ENCODE measurements around the gene SCAMP4. TPM values are rescaled to one million over a fixed set of nuclear protein-coding genes. Genes with fewer than 3 reads are reported as not detected.

The SCAMP4 gene
- polyA plus RNA-seq, 1 of the 3 experiments (the other 2 are of a cell fraction) = 30.0 TPM

DNA sequence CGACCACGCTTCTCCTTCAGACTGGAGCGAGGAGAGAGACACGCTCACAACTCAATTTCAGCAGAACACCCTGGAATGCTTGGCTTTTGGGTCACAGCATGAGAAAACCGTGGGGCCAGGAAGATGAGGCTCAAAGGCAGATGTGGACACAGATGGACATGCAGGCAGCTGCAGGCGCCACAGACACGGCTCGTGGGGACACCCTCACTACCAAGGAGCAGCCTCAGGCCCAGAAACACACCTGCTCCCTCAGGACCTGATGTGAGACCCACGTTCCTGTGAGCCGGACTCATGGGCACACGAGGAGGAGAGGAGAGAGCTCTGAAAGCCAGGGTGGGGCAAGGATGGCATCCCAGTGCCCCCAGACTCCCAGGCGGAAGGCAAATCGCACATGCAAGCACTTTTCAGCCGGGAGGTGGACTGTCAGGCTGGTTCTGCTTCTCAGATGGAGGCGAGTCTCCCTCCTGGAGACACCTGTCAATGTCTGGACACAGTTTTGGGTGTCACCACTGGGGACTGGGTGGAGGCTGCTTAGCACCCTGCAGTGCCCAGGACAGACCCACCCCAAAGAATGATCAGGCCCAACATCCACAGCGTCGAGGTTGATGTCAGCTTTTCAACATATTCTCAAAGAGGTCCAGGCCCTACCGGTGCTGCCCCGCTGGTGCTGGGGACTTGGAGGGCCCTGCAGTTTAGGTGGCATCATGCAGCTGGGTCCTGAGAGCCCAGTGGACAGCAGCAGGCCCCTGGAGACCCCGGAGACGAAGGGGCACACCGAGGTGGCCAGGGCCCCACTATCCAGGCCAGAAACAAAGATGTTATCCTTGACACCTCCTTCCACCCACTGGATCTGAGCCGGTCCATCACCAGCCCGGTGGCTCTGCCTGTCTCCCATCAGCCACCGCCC lies 22.2 kb upstream of the SCAMP4 start:
- Histone ChIP-seq H2AFZ (ENCODE audit: low read depth) (no peak overlapping the region), H3K27me3 (ENCODE audit: insufficient read depth) (no peaks in the 10 kb centered on the region), H3F3A (replicated peaks; ENCODE audit: insufficient read depth) (no peaks in the 10 kb centered on the region), H3K9me3 (no peaks in the 10 kb centered on the region), H3K4me1 (ENCODE audit: control insufficient read depth in 1 of 2, insufficient read depth in 2 of 2, low read depth in 1 of 2, low read length in 1 of 2) (peaks cover 6 to 23% of the 10 kb centered on the region in 2 experiments; a peak in 1 of 4 replicates), H3K9ac (no peak overlapping the region; the same call in 1 of the 2 replicates), H4K20me1 (ENCODE audit: insufficient read depth) (peaks cover 40% of the 10 kb centered on the region), H3K79me2 (ENCODE audit: insufficient read depth) (peaks cover 46% of the 10 kb centered on the region), H3K4me3 (ENCODE audit: low read depth in 2 of 2, low read length in 1 of 2) (peak overlapping the region; percentile 86 to 93; a peak in 2 of 4 replicates), H3K27ac (ENCODE audit: low read depth in 2 of 2, low read length in 1 of 2) (no peak overlapping the region; a peak in 1 of 4 replicates), H3K36me3 (replicated peaks in 1 of 2; ENCODE audit: control insufficient read depth in 1 of 2, insufficient read depth in 2 of 2, low read length in 1 of 2) (peaks cover 0 to 7% of the 10 kb centered on the region in 2 experiments), H3K9me2 (no peaks in the 10 kb centered on the region), H3K4me2 (peak overlapping the region; percentile 100)
- TF ChIP-seq GABPA (IDR thresholded peaks at IDR 0.05; ENCODE audit: low read depth) = no peak
- no peak for TF ChIP-seq NRF1 (IDR thresholded peaks at IDR 0.05; ENCODE audit: low read depth, low read length)
- no peak for TF ChIP-seq JUND (IDR thresholded peaks at IDR 0.05)
- no peak for TF ChIP-seq NFIC (IDR thresholded peaks at IDR 0.05; ENCODE audit: borderline replicate concordance)
- TF ChIP-seq RAD21 (IDR thresholded peaks at IDR 0.05; ENCODE audit: low read length) = no peak
- TF ChIP-seq SMC3 (IDR thresholded peaks at IDR 0.05; ENCODE audit: low read depth, low read length) = no peak
- no peak for TF ChIP-seq FOXJ3 (CRISPR knock-in tag; IDR thresholded peaks at IDR 0.05)
- no peak for TF ChIP-seq FOSL2 (IDR thresholded peaks at IDR 0.05; ENCODE audit: borderline replicate concordance, low read depth)
- no peak for TF ChIP-seq YY1 (IDR thresholded peaks at IDR 0.05; ENCODE audit: low read depth)
- POLR2A ChIA-PET = interaction anchor here (1.2 kb wide), 1 partner anchor 11 kb away, joined by 3 read pairs; no protein-coding TSS in a partner anchor
- CTCF ChIA-PET = interaction anchor here (0.7 to 1.4 kb wide), 2 partner anchors 186 to 187 kb away, joined by 3 to 4 read pairs; no protein-coding TSS in a partner anchor
- WGBS (ENCODE audit: low lambda C conversion rate) = 78% methylated on average over 18 of the region's 25 CpGs
- DNase-seq = no peak

DNA sequence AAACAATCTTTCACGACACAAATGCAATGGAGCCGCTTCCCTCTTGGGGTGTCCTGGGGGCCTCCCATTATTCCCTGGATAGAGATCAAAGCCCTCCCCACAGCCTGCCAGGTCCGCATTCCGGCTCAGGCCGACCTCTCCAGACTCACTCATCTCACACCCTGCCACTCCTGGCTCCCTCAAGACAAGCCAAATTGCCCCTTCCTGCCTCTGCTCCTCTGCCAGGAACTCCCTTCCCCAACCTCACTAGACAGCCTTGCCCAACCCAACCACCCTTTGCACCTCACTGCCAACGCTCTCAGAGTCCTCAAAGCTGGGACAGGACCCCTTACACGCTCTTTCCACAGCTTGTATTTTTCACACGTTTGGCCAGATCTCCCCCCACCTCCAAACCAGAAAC lies 21.4 kb upstream of the SCAMP4 start:
- H3F3A ChIP-seq (replicated peaks; ENCODE audit: insufficient read depth) = no peaks in the 10 kb centered on the region
- H3K9me2 ChIP-seq = no peaks in the 10 kb centered on the region
- H3K27ac ChIP-seq (ENCODE audit: low read depth in 2 of 2, low read length in 1 of 2) = no peak overlapping the region; a peak in 1 of 4 replicates
- peaks cover 40% of the 10 kb centered on the region for H4K20me1 ChIP-seq (ENCODE audit: insufficient read depth)
- H3K9ac ChIP-seq = peak overlapping the region; percentile 84; the same call in 1 of the 2 replicates
- H3K79me2 ChIP-seq (ENCODE audit: insufficient read depth) = peaks cover 46% of the 10 kb centered on the region
- 73% methylated on average over 7 of the region's 8 CpGs for WGBS (ENCODE audit: low lambda C conversion rate)
- no peaks in the 10 kb centered on the region for H3K27me3 ChIP-seq (ENCODE audit: insufficient read depth)
- H3K4me1 ChIP-seq (ENCODE audit: control insufficient read depth in 1 of 2, insufficient read depth in 2 of 2, low read depth in 1 of 2, low read length in 1 of 2) = peaks cover 6 to 23% of the 10 kb centered on the region in 2 experiments; a peak in 1 of 4 replicates
- no peak overlapping the region for H2AFZ ChIP-seq (ENCODE audit: low read depth)
- no peak for TF ChIP-seq TEAD4 (IDR thresholded peaks at IDR 0.05; ENCODE audit: borderline replicate concordance, insufficient read depth)
- TF ChIP-seq, protein P1, sequence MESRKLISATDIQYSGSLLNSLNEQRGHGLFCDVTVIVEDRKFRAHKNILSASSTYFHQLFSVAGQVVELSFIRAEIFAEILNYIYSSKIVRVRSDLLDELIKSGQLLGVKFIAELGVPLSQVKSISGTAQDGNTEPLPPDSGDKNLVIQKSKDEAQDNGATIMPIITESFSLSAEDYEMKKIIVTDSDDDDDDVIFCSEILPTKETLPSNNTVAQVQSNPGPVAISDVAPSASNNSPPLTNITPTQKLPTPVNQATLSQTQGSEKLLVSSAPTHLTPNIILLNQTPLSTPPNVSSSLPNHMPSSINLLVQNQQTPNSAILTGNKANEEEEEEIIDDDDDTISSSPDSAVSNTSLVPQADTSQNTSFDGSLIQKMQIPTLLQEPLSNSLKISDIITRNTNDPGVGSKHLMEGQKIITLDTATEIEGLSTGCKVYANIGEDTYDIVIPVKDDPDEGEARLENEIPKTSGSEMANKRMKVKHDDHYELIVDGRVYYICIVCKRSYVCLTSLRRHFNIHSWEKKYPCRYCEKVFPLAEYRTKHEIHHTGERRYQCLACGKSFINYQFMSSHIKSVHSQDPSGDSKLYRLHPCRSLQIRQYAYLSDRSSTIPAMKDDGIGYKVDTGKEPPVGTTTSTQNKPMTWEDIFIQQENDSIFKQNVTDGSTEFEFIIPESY (IDR thresholded peaks at IDR 0.05; ENCODE audit: borderline replicate concordance, low read depth) = no peak
- no peak for TF ChIP-seq EZH2phosphoT487 (IDR thresholded peaks at IDR 0.05; ENCODE audit: borderline replicate concordance, low read depth)
- TF ChIP-seq POLR2AphosphoS5 (IDR thresholded peaks at IDR 0.05; ENCODE audit: low read depth, low read length) = no peak
- TF ChIP-seq TAF1 (IDR thresholded peaks at IDR 0.05; ENCODE audit: borderline replicate concordance, low read depth, low read length) = no peak
- no peak for TF ChIP-seq NRF1 (IDR thresholded peaks at IDR 0.05; ENCODE audit: low read depth, low read length)
- TF ChIP-seq, protein P2, sequence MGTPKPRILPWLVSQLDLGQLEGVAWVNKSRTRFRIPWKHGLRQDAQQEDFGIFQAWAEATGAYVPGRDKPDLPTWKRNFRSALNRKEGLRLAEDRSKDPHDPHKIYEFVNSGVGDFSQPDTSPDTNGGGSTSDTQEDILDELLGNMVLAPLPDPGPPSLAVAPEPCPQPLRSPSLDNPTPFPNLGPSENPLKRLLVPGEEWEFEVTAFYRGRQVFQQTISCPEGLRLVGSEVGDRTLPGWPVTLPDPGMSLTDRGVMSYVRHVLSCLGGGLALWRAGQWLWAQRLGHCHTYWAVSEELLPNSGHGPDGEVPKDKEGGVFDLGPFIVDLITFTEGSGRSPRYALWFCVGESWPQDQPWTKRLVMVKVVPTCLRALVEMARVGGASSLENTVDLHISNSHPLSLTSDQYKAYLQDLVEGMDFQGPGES (IDR thresholded peaks at IDR 0.05; ENCODE audit: low read depth, low read length) = no peak
- TF ChIP-seq, protein P3, sequence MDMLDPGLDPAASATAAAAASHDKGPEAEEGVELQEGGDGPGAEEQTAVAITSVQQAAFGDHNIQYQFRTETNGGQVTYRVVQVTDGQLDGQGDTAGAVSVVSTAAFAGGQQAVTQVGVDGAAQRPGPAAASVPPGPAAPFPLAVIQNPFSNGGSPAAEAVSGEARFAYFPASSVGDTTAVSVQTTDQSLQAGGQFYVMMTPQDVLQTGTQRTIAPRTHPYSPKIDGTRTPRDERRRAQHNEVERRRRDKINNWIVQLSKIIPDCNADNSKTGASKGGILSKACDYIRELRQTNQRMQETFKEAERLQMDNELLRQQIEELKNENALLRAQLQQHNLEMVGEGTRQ (IDR thresholded peaks at IDR 0.05; ENCODE audit: borderline replicate concordance, low read depth, low read length) = no peak
- no peak for TF ChIP-seq FOSL2 (IDR thresholded peaks at IDR 0.05; ENCODE audit: borderline replicate concordance, low read depth)
- no peak for TF ChIP-seq TCF12 (IDR thresholded peaks at IDR 0.05)
- ChIA-PET POLR2A (interaction anchor here (1.2 to 1.9 kb wide), 2 partner anchors 8 to 12 kb away, joined by 3 to 7 read pairs; no protein-coding TSS in a partner anchor), CTCF (interaction anchor here (0.7 to 1.4 kb wide), 2 partner anchors 185 to 186 kb away, joined by 3 to 4 read pairs; no protein-coding TSS in a partner anchor)
- no peaks in the 10 kb centered on the region for H3K9me3 ChIP-seq
- DNase-seq = no peak
- peak overlapping the region; percentile 100 for H3K4me2 ChIP-seq
- H3K4me3 ChIP-seq (ENCODE audit: low read depth in 2 of 2, low read length in 1 of 2) = peak overlapping the region; percentile 86 to 93
- peaks cover 0 to 7% of the 10 kb centered on the region in 2 experiments for H3K36me3 ChIP-seq (replicated peaks in 1 of 2; ENCODE audit: control insufficient read depth in 1 of 2, insufficient read depth in 2 of 2, low read length in 1 of 2)
